Calu3 (cell line): ENCODE data around the gene LYPD4. TPM values are rescaled to one million over a fixed set of nuclear protein-coding genes. Genes with fewer than 3 reads are reported as not detected.
"Not testable (repeated sequence)": the region's sequence is repeated elsewhere in the genome, so short reads cannot be mapped to it uniquely, and the experiment has no call there.

Experiments
- BruUV-seq: library from RNA; stranded (reverse); fragments of 400-500 nt; replicated peaks from 2 replicates; lab custom pipeline; 2021; lab: Mats Ljungman, UMichigan
- CTCF ChIA-PET: fragments of 300-600 bp; sonication (Branson Sonifier 250); formaldehyde crosslinking; loops from one replicate; lab custom pipeline; 2022; ENCODE audit warnings: antibody characterized with exemption; lab: Charles Lee
- DNase-seq: peaks from one replicate; pipeline ENCODE4 v3.0.0; 2022
- H3K27ac Mint-ChIP-seq: one replicate; pipeline ENCODE4 v1.8.0; 2022; ENCODE audit warnings: mixed read lengths; ENCODE audit not compliant: unreplicated experiment
- H3K27me3 Mint-ChIP-seq: one replicate; pipeline ENCODE4 v1.8.0; 2022; ENCODE audit warnings: mixed read lengths; ENCODE audit not compliant: unreplicated experiment
- H3K36me3 Mint-ChIP-seq: one replicate; pipeline ENCODE4 v1.8.0; 2022; ENCODE audit warnings: mild to moderate bottlenecking, moderate library complexity, mixed read lengths; ENCODE audit not compliant: insufficient read depth, unreplicated experiment
- H3K4me1 Mint-ChIP-seq: one replicate; pipeline ENCODE4 v1.8.0; 2022; ENCODE audit warnings: mild to moderate bottlenecking, low read depth, mixed read lengths; ENCODE audit not compliant: unreplicated experiment
- H3K4me3 Mint-ChIP-seq: one replicate; pipeline ENCODE4 v1.8.0; 2022; ENCODE audit warnings: mild to moderate bottlenecking, low read depth, moderate library complexity, mixed read lengths; ENCODE audit not compliant: unreplicated experiment
- H3K9me3 Mint-ChIP-seq: one replicate; pipeline ENCODE4 v1.8.0; 2022; ENCODE audit warnings: low read depth, mixed read lengths; ENCODE audit not compliant: unreplicated experiment
- intact Hi-C: fragments of 100-400 bp; cut with micrococcal nuclease; formaldehyde crosslinking; loops from one replicate; pipeline ENCODE4 v1.10.0; 2022; ENCODE audit not compliant: unreplicated experiment
- total RNA-seq: library from RNA; stranded (reverse); gene quantifications from 2 replicates; pipeline ENCODE4 v1.2.3, GENCODE V29; 2022
- TF ChIP-seq, protein P1 (sequence below): fragments of 200-600 bp; IDR thresholded peaks from one replicate; pipeline ENCODE4 v1.8.0; 2022; ENCODE audit warnings: antibody characterized with exemption; ENCODE audit not compliant: unreplicated experiment

LYPD4 gene
- total RNA-seq, 1 experiment from 2014 or later = not detected

DNA sequence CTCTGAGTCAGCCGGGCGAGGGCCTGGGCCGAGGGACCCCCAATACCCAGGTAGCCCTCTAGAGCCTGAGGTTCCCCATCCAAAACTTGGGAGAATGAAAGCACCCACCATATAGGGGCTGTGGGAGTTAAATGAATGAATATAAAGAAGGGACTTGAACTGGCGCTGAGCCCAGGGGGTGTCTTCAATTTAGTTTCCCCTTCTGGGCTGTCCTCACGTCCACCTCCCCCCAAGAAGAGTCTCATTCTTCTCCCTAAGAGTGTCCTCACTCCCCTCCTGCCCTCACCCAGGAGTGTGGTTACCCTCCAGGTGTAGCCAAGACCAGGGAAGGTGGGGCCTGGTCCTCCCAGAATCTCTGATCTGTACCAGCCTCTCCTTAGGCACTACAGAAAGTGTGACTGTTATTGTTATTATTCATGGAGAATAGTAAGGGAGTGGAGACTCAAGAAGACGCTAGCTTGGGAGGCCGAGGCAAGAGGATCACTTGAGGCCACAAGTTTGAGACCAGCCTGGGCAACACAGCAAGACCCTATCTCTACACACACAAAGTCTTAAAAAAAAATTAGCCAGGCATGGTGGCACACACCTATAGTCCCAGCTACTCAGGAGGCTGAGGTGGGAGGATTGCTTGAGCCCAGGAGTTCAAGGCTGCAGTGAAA lies 35.3 kb upstream of the LYPD4 start:
- CTCF ChIA-PET = no interaction called here
- no TSS peak for BruUV-seq
- no peak overlapping the region for H3K27ac Mint-ChIP-seq
- intact Hi-C loops = no loop called here
- TF ChIP-seq, protein P1, sequence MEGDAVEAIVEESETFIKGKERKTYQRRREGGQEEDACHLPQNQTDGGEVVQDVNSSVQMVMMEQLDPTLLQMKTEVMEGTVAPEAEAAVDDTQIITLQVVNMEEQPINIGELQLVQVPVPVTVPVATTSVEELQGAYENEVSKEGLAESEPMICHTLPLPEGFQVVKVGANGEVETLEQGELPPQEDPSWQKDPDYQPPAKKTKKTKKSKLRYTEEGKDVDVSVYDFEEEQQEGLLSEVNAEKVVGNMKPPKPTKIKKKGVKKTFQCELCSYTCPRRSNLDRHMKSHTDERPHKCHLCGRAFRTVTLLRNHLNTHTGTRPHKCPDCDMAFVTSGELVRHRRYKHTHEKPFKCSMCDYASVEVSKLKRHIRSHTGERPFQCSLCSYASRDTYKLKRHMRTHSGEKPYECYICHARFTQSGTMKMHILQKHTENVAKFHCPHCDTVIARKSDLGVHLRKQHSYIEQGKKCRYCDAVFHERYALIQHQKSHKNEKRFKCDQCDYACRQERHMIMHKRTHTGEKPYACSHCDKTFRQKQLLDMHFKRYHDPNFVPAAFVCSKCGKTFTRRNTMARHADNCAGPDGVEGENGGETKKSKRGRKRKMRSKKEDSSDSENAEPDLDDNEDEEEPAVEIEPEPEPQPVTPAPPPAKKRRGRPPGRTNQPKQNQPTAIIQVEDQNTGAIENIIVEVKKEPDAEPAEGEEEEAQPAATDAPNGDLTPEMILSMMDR = no peak
- no peak for DNase-seq
- H3K36me3 Mint-ChIP-seq = peaks cover 27% of the 10 kb centered on the region
- H3K9me3 Mint-ChIP-seq = no peaks in the 10 kb centered on the region
- no peak overlapping the region for H3K4me3 Mint-ChIP-seq
- peaks cover 12% of the 10 kb centered on the region for H3K4me1 Mint-ChIP-seq
- peaks cover 16% of the 10 kb centered on the region for H3K27me3 Mint-ChIP-seq

DNA sequence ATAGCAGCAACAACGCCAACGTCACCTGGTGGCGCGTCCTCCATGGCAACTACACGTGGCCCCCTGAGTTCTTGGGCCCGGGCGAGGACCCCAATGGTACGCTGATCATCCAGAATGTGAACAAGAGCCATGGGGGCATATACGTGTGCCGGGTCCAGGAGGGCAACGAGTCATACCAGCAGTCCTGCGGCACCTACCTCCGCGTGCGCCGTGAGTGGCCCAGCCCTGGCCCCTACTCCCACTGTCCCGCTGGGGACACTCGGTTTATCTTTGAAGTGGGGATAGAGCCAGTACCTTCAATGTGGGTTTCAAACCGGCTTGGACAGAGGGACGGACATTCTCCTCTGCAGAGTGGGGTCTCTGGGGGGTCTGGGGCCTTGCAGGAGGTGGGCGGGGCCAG lies 34.6 kb upstream of the LYPD4 start:
- Mint-ChIP-seq H3K27me3 (peaks cover 16% of the 10 kb centered on the region), H3K27ac (no peak overlapping the region), H3K4me1 (peaks cover 11% of the 10 kb centered on the region), H3K4me3 (no peak overlapping the region), H3K9me3 (no peaks in the 10 kb centered on the region), H3K36me3 (peaks cover 20% of the 10 kb centered on the region)
- no TSS peak for BruUV-seq
- intact Hi-C loops = no loop called here
- DNase-seq = no peak
- TF ChIP-seq, protein P1 = no peak
- CTCF ChIA-PET = no interaction called here

DNA sequence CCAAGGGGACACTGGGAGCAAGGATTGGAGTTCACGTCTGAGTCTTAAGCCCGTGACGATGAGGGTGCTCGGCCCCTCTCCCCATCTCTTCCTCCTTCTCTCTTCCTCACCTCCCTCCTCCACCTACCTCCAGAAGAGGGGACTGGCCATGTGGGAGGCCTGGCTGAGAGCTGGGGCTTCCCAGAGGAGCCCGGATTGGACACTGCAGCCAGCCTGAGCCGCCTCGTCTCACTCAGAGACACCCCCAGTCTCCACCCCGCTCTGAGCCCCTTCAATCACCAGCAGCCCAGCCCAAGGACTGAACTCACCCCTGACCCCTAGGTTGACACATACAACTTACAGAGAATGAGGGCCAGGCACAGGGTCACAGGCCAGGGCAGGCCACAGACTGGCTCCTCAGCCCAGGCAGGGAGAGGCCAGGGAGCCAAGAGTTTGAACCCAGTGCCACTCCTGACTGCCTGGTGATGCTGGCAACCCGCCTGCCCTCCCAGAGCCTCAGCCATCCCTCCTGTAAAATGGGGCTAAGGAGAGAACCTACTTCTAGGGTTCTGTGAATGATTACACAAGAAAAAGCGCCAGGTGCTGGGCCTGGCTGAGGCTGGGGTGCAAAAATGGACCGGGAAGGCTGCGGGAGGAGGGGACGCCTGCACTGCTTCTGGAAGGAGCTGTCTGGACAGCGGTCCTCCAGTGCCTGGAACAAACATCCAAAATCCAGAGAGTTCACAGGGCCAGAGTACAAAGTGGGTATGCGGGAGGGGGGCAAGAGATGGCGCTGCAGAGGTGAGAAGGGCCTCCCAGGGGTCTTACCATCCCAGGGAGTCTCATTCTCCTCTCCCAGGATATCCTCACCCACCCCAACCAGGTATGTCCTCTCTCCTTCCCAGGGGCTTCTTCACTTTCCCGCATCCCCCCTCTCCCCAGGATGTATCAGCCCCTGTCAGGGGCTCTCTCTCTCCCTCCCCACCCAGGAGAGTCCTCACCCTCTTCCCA lies 33.7 kb upstream of the LYPD4 start:
- DNase-seq = no peak
- Mint-ChIP-seq H3K9me3 (no peaks in the 10 kb centered on the region), H3K36me3 (peaks cover 17% of the 10 kb centered on the region), H3K27me3 (peaks cover 16% of the 10 kb centered on the region), H3K4me3 (no peak overlapping the region), H3K27ac (no peak overlapping the region), H3K4me1 (peaks cover 15% of the 10 kb centered on the region)
- BruUV-seq = no TSS peak
- CTCF ChIA-PET = no interaction called here
- intact Hi-C loops = no loop called here
- TF ChIP-seq, protein P1 = no peak

DNA sequence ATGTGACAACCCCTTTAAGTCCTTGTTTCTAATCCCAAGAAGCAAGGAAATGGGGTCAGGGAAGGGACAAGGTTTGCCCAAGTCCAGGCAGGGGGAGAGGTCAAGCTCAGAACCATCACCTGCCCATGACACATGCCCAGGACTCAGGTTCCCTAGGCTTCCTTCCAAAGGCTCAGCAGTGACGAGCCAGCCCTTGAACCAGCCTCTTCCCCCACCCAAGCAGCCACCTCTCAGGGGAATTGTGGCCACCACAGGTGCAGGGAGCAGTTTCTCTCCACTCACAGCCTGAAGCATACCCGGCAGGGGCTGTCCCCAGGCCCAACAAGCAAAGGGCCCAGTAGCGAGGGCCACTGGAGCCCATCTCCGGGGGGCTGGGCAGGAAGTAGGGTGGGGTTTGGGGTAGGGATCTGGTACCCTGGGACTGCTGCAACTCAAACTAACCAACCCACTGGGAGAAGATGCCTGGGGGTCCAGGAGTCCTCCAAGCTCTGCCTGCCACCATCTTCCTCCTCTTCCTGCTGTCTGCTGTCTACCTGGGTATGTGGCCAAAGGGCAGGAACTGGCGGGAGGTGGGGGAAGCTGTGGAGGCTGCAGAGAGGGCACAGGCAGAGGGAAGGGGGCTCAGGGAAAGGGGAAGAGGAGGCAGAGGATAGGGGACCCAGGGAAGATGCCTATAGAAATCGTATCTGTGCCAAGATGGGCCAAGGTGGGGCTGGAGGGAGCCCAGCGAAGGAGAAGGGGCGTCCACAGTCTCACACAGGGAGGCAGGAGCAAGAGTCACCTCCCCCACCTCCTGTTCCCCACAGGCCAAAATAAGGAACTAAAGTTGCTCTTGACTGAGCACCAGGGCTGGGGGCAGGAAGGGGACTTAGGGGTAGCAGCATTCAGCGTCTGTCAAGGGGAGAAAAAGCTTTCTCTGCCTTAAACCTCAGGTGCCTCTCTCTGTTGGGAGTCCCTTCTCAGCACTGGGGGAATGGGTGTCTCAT lies 32.7 kb upstream of the LYPD4 start, which contains the start of gene CD79A:
TSS of gene CD79A (plus strand) at position 433 of the 986 bp plus-strand sequence. CDS start at position 459, 26 bp downstream.
- BruUV-seq = no TSS peak

DNA sequence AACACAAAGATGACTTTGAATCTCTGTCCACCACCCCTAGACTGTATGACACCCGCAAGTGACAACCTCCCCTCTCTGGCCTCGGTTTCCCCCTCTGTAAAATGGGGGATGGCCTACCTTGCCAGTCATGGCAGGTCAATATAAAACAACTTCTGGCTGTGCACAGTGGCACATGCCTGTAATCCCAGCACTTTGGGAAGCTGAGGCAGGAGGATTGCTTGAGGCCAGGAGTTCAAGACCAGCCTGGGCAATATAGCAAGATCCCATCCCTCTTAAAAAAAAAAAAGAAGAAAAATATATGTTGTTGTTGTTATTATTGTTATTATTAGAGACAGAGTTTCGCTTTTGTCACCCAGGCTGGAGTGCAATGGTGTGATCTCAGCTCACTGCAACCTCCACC lies 31.5 kb upstream of the LYPD4 start:
- H3K27me3 Mint-ChIP-seq, DNase-seq, H3K27ac Mint-ChIP-seq, H3K4me3 Mint-ChIP-seq, BruUV-seq, intact Hi-C loops, H3K9me3 Mint-ChIP-seq: not testable (repeated sequence)
- CTCF ChIA-PET = interaction anchor here (0.7 to 1.8 kb wide), 3 partner anchors 35 to 159 kb away, joined by 4 to 6 read pairs (median 4); no protein-coding TSS in a partner anchor
- Mint-ChIP-seq H3K36me3 (peaks cover 28% of the 10 kb centered on the region), H3K4me1 (peaks cover 10% of the 10 kb centered on the region)

More for the DNA sequence above, 32.7 kb upstream of the LYPD4 start, which contains the start of gene CD79A:
- H3K4me3 Mint-ChIP-seq = no peak within 1 kb of the TSS
- peaks cover 17% of the 10 kb centered on the region for H3K36me3 Mint-ChIP-seq
- H3K4me1 Mint-ChIP-seq = peaks cover 13% of the 10 kb centered on the region
- H3K27me3 Mint-ChIP-seq = peaks cover 6% of the 10 kb centered on the region
- no peak for DNase-seq
- TF ChIP-seq, protein P1 = no peak
- CTCF ChIA-PET = interaction anchor here (1.8 kb wide), 1 partner anchor 158 kb away, joined by 4 read pairs; no protein-coding TSS in a partner anchor
- no peaks in the 10 kb centered on the region for H3K9me3 Mint-ChIP-seq
- H3K27ac Mint-ChIP-seq = no peak within 1 kb of the TSS
- intact Hi-C loops = no loop called here
